AG09319 (cell line): ENCODE data around the gene ARHGAP25.

Experiments used
- DNase-seq: peaks from one replicate; pipeline ENCODE4 v3.0.0-alpha.2; 2010; ENCODE audit warnings: low read depth; ENCODE audit errors: extremely low read depth
- CTCF ChIP-seq: IDR thresholded peaks from 2 replicates; pipeline ENCODE4 v1.5.1; 2011; ENCODE audit warnings: low read depth, mild to moderate bottlenecking, inconsistent platforms, low read length, moderate library complexity

ARHGAP25 gene

DNA sequence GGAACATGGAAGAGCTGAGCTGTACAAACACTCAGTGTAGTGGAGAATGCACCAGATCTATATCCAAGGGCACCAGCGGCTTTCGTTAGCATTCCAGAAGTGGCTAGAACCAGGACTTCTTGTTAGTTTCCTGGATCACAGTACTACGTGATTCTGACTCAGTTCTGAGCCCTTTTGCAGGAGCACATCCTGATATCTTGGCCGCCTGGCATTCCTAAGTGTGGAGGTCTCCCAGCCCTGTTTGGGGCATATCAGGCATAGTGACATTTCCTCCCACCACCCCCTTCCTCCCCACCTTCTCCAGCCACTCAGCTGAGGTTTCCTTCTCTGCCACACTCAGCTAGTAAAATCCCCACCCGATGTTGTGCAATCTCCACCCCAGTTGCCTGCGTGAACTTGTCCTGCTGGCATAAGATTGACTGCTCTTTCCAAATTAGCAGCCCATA is 73.2 kb downstream of the ARHGAP25 start:
- DNase-seq = no peak
- no peak for TF ChIP-seq CTCF

GRCh38 chr2:68809324-68810240 is 75.0 kb downstream of the ARHGAP25 start:
- no peak for TF ChIP-seq CTCF
- no peak for DNase-seq

DNA sequence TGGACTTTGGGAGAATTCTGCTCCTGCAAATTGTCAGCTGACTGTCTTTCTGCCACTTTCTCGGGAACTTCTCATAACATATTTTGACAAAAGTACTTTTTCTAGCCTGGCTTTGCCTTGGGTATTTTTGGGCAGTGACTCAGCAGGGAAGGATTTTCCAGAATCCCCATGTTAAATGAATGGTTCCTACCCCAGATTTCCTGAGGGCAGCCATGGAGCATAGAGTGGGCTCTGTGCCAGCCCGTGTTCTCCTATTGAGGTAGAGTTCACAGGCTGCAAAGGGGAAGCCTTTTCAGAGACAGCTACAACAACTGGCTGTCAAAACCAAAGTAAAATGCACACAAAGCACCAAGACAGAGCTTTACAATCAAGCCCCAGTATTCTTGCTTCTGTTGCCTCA is 76.8 kb downstream of the ARHGAP25 start:
- no peak for DNase-seq
- TF ChIP-seq CTCF = no peak

GRCh38 chr2:68812251-68812650 is 77.6 kb downstream of the ARHGAP25 start:
- DNase-seq = no peak
- no peak for TF ChIP-seq CTCF

DNA sequence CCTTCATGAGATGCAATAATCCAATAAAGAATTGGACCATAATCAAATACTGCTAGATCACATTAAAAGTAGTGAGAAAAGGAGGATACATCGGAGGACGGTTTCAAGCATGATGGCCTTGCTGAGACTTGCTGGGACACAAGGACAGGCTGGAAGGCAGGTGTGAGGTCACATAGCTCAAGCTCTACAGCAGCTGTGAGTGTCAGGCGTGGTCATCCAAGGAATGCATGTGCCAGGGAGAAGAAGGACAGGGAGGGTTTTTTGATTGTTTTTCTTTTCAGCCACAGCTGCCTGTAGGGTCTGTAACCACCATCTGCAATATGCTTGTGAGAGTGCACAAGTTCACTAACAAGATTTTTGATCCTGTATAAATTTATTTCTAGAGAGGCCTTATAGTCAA is 79.0 kb downstream of the ARHGAP25 start:
- no peak for DNase-seq
- TF ChIP-seq CTCF = no peak

GRCh38 chr2:68817306-68817705 is 82.7 kb downstream of the ARHGAP25 start:
- DNase-seq = no peak
- no peak for TF ChIP-seq CTCF

DNA sequence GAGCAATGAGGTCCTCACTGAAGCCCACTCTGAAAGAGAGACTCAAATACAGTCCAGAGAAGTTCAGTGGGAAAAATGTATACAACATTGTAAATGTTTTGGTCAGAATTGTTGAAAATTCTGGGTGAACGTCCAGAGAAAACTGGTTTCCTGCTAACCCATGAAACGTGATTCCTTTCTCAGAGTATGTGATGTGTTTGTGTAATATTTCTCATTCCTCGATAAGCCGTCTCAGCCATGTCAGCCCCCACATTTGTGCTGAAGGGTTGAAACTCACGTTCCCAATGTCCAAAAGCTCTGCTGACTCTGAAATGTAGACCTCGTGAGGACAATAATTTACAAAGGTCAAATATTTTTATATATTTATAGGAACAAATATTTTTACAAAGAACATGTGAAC is 84.9 kb downstream of the ARHGAP25 start:
- TF ChIP-seq CTCF = no peak
- no peak for DNase-seq
